Uterus (tissue), 4 donors: ENCODE data around the gene ADAMTS12. TPM values are rescaled to one million over a fixed set of nuclear protein-coding genes. Genes with fewer than 3 reads are reported as not detected.

Experiments used
- DNase-seq, 2 donors: peaks; one replicate each; pipeline ENCODE4 v3.0.0-alpha.2; 2019 to 2020
- H3K27ac ChIP-seq, 2 donors: fragments of 200-600 bp; sonication (generic); 1 replicate in 1 of 2; 2 replicates in 1 of 2; pipeline ENCODE4 v1.5.1; 2016 to 2018
- H3K27me3 ChIP-seq, 2 donors: fragments of 200-600 bp; sonication (generic); one replicate each; pipeline ENCODE4 v1.5.1; 2018 to 2019; ENCODE audit warnings: control low read depth in 1 of 2
- H3K36me3 ChIP-seq, 2 donors: fragments of 200-600 bp; sonication (generic); one replicate each; pipeline ENCODE4 v1.5.1; 2019; ENCODE audit warnings: control low read depth in 1 of 2
- H3K4me1 ChIP-seq, 2 donors: fragments of 200-600 bp; sonication (generic); one replicate each; pipeline ENCODE4 v1.5.1; 2018 to 2019; ENCODE audit warnings: control low read depth in 1 of 2
- H3K4me3 ChIP-seq, 2 donors: fragments of 200-600 bp; sonication (generic); 1 replicate in 1 of 2; 2 replicates in 1 of 2; pipeline ENCODE4 v1.5.1; 2018 to 2019; ENCODE audit warnings: mild to moderate bottlenecking in 1 of 2
- H3K9me3 ChIP-seq, 2 donors: fragments of 200-600 bp; sonication (generic); one replicate each; pipeline ENCODE4 v1.5.1; 2019; ENCODE audit warnings: control low read depth in 1 of 2
- POLR2A ChIP-seq, 2 donors: fragments of 450-650 bp; IDR thresholded peaks; one replicate each; pipeline ENCODE4 v1.6.1; 2016; ENCODE audit warnings: antibody characterized with exemption in 2 of 2, mild to moderate bottlenecking in 1 of 2, moderate library complexity in 1 of 2
- intact Hi-C: fragments of 100-400 bp; cut with DNase I; formaldehyde crosslinking; loops from one replicate; pipeline ENCODE4 v1.15.1; 2023; ENCODE audit warnings: low total_unique reads
- total RNA-seq, 4 donors: library from RNA; depleted of rRNA in 3 of 4; stranded (reverse); fragments of >200 nt in 3 of 4; gene quantifications; one replicate each; pipeline versions ENCODE4 v1.1.0 to v1.2.4, GENCODE V29; 2014 to 2023
- TF ChIP-seq, protein P1 (sequence below), 4 experiments: fragments of 200-600 bp in 2 of 4; fragments of 450-650 bp in 2 of 4; sonication (generic) in 2 of 4; IDR thresholded peaks; one replicate each; pipeline ENCODE4 v1.5.1; 2016 to 2019; ENCODE audit warnings: antibody characterized with exemption in 4 of 4, mild to moderate bottlenecking in 2 of 4, moderate library complexity in 1 of 4
- donor health status: DM: yes; HTN: yes; CAD: no.

ADAMTS12 gene
- total RNA-seq, 4 donors from 2014 or later: 0.51 to 37.5 (median 15.6) TPM

GRCh38 chr5:33701951-33702350, 189.8 kb downstream of the ADAMTS12 start:
- DNase-seq: no peak
- intact Hi-C loops: no loop called here
- no peaks in the 10 kb centered on the region for H3K27me3 ChIP-seq
- H3K36me3 ChIP-seq: no peaks in the 10 kb centered on the region
- H3K9me3 ChIP-seq: no peaks in the 10 kb centered on the region
- no peak overlapping the region for H3K4me3 ChIP-seq
- H3K27ac ChIP-seq: no peak overlapping the region
- TF ChIP-seq, protein P1, sequence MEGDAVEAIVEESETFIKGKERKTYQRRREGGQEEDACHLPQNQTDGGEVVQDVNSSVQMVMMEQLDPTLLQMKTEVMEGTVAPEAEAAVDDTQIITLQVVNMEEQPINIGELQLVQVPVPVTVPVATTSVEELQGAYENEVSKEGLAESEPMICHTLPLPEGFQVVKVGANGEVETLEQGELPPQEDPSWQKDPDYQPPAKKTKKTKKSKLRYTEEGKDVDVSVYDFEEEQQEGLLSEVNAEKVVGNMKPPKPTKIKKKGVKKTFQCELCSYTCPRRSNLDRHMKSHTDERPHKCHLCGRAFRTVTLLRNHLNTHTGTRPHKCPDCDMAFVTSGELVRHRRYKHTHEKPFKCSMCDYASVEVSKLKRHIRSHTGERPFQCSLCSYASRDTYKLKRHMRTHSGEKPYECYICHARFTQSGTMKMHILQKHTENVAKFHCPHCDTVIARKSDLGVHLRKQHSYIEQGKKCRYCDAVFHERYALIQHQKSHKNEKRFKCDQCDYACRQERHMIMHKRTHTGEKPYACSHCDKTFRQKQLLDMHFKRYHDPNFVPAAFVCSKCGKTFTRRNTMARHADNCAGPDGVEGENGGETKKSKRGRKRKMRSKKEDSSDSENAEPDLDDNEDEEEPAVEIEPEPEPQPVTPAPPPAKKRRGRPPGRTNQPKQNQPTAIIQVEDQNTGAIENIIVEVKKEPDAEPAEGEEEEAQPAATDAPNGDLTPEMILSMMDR (IDR thresholded peaks at IDR 0.05): no peak
- no peak for TF ChIP-seq POLR2A (IDR thresholded peaks at IDR 0.05)
- no peaks in the 10 kb centered on the region for H3K4me1 ChIP-seq

DNA sequence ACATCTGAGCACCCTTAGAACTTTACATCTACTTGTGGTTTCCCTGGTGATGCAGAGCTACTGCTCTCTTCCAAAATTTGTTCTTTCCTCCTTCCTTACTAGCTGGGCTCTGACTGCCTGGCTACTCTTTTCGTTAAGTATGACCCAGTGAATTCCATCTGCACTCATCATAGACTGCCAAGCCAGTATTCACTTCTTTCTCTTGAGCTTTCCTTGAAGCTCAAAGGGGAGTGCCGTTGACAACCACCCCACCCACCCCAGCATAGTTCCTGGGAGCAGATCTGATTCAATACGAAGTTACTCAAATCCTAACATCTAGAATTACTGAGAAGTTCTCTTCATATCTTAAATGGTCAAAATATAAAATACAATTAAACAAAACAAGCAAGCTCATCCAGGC, 190.5 kb downstream of the ADAMTS12 start:
- Histone ChIP-seq H3K27ac (no peak overlapping the region), H3K9me3 (no peaks in the 10 kb centered on the region), H3K4me3 (no peak overlapping the region), H3K4me1 (no peaks in the 10 kb centered on the region), H3K27me3 (no peaks in the 10 kb centered on the region), H3K36me3 (no peaks in the 10 kb centered on the region)
- intact Hi-C loops: no loop called here
- TF ChIP-seq, protein P1 (IDR thresholded peaks at IDR 0.05): no peak
- TF ChIP-seq POLR2A (IDR thresholded peaks at IDR 0.05): no peak
- no peak for DNase-seq

DNA sequence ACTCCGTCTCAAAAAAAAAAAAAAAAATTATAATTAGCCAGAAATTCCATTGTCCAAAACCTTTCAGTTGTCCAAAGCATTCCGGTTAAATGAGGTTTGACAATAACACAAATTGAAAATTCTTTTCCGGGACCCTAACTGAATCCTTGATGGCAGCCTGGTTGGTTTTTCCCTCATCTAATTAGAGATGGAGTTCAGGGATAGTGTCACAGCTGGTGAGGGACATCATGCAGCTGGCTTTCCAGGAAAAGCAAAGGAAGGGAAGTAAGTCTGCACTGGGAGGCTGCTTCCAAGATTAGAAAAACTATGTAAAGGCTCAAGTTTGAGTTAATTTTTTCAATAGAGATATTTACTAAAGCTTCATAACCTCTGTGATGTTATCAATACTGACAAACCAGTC, 195.4 kb downstream of the ADAMTS12 start:
- H3K36me3 ChIP-seq: no peaks in the 10 kb centered on the region
- intact Hi-C loops: no loop called here
- no peak overlapping the region for H3K27ac ChIP-seq
- no peaks in the 10 kb centered on the region for H3K4me1 ChIP-seq
- no peaks in the 10 kb centered on the region for H3K27me3 ChIP-seq
- H3K4me3 ChIP-seq: no peak overlapping the region
- no peak for DNase-seq
- H3K9me3 ChIP-seq: no peaks in the 10 kb centered on the region
- TF ChIP-seq, protein P1 (IDR thresholded peaks at IDR 0.05): no peak
- TF ChIP-seq POLR2A (IDR thresholded peaks at IDR 0.05): no peak

GRCh38 chr5:33692980-33693379, 198.8 kb downstream of the ADAMTS12 start:
- Histone ChIP-seq H3K36me3 (no peaks in the 10 kb centered on the region), H3K9me3 (no peaks in the 10 kb centered on the region), H3K4me1 (no peaks in the 10 kb centered on the region), H3K27me3 (no peaks in the 10 kb centered on the region), H3K4me3 (no peak overlapping the region), H3K27ac (no peak overlapping the region)
- DNase-seq: no peak
- TF ChIP-seq, protein P1 (IDR thresholded peaks at IDR 0.05): no peak
- TF ChIP-seq POLR2A (IDR thresholded peaks at IDR 0.05): no peak
- intact Hi-C loops: no loop called here

DNA sequence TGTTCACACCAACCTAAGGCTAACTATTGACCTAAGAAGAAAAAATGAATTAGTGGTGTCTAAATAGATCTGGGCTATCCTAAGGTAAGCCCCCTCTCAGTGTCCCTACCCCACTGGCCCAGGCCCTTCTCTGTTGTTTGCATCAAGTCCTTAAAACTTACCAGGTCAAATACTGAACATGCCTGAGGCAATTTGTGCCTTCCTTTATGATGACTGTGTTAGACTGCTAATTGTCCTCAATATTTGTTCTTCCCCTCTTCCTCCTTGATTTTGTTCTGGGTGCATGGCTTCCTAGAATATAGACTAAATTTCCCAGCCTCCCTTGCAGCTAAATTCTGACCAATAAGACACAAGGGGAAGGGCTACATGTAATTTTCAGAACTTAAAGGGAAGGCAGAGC, 199.9 kb downstream of the ADAMTS12 start:
- Histone ChIP-seq H3K4me1 (no peaks in the 10 kb centered on the region), H3K27ac (no peak overlapping the region), H3K27me3 (no peaks in the 10 kb centered on the region), H3K4me3 (no peak overlapping the region), H3K9me3 (no peaks in the 10 kb centered on the region), H3K36me3 (no peaks in the 10 kb centered on the region)
- TF ChIP-seq, protein P1 (IDR thresholded peaks at IDR 0.05): no peak
- TF ChIP-seq POLR2A (IDR thresholded peaks at IDR 0.05): no peak
- no peak for DNase-seq
- intact Hi-C loops: no loop called here
